Measurements from ENCODE around the gene KIAA0586.

DNA sequence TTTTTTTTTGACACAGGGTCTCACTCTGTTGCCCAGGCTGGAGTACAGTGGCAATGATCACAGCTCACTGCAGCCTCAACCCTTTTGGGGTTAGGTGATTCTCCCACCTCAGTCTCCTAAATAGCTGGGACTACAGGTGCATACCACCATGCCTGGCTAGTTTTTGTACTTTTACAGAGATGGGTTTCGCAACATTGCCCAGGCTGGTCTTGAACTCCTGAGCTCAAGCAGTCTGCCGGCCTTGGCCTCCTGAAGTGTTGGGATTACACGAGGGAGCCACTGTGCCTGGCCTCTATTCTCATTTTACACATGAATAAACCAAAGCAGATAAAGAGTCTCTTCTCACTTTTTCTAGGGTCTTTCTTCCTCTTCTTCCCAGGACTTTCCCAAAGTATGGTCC, 28.6 kb upstream of the KIAA0586 start:
- TF ChIP-seq SMARCC2 (IDR thresholded peaks at IDR 0.05; ENCODE audit: low read depth) (no peak), HDGF (IDR thresholded peaks at IDR 0.05) (no peak), SMAD1 (IDR thresholded peaks at IDR 0.05; ENCODE audit: low read depth, low read length, partially characterized antibody) (no peak), NR1H2 (CRISPR knock-in tag; IDR thresholded peaks at IDR 0.05) (no peak), TAF1 (IDR thresholded peaks at IDR 0.05; ENCODE audit: control insufficient read depth, extremely low read depth, insufficient read depth, low read length, severe bottlenecking) (no peak), TBP (optimal IDR thresholded peaks at IDR 0.05; ENCODE audit: low read depth, low read length) (no peak), E2F8 (IDR thresholded peaks at IDR 0.05; ENCODE audit: low read depth, partially characterized antibody) (no peak), PHF21A (IDR thresholded peaks at IDR 0.05; ENCODE audit: borderline replicate concordance, low read depth) (no peak), CREB1 (IDR thresholded peaks at IDR 0.05) (no peak), CREB1 (CRISPR knock-in tag; IDR thresholded peaks at IDR 0.05) (no peak), ZKSCAN3 (CRISPR knock-in tag; IDR thresholded peaks at IDR 0.05) (no peak)
- TF ChIP-seq, protein P1, sequence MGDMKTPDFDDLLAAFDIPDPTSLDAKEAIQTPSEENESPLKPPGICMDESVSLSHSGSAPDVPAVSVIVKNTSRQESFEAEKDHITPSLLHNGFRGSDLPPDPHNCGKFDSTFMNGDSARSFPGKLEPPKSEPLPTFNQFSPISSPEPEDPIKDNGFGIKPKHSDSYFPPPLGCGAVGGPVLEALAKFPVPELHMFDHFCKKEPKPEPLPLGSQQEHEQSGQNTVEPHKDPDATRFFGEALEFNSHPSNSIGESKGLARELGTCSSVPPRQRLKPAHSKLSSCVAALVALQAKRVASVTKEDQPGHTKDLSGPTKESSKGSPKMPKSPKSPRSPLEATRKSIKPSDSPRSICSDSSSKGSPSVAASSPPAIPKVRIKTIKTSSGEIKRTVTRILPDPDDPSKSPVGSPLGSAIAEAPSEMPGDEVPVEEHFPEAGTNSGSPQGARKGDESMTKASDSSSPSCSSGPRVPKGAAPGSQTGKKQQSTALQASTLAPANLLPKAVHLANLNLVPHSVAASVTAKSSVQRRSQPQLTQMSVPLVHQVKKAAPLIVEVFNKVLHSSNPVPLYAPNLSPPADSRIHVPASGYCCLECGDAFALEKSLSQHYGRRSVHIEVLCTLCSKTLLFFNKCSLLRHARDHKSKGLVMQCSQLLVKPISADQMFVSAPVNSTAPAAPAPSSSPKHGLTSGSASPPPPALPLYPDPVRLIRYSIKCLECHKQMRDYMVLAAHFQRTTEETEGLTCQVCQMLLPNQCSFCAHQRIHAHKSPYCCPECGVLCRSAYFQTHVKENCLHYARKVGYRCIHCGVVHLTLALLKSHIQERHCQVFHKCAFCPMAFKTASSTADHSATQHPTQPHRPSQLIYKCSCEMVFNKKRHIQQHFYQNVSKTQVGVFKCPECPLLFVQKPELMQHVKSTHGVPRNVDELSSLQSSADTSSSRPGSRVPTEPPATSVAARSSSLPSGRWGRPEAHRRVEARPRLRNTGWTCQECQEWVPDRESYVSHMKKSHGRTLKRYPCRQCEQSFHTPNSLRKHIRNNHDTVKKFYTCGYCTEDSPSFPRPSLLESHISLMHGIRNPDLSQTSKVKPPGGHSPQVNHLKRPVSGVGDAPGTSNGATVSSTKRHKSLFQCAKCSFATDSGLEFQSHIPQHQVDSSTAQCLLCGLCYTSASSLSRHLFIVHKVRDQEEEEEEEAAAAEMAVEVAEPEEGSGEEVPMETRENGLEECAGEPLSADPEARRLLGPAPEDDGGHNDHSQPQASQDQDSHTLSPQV (IDR thresholded peaks at IDR 0.05), result no peak
- TF ChIP-seq, protein P2, sequence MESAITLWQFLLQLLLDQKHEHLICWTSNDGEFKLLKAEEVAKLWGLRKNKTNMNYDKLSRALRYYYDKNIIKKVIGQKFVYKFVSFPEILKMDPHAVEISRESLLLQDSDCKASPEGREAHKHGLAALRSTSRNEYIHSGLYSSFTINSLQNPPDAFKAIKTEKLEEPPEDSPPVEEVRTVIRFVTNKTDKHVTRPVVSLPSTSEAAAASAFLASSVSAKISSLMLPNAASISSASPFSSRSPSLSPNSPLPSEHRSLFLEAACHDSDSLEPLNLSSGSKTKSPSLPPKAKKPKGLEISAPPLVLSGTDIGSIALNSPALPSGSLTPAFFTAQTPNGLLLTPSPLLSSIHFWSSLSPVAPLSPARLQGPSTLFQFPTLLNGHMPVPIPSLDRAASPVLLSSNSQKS (CRISPR knock-in tag; IDR thresholded peaks at IDR 0.05), result no peak
